Measurements from ENCODE around the gene GPD2.

Gene GPD2

DNA sequence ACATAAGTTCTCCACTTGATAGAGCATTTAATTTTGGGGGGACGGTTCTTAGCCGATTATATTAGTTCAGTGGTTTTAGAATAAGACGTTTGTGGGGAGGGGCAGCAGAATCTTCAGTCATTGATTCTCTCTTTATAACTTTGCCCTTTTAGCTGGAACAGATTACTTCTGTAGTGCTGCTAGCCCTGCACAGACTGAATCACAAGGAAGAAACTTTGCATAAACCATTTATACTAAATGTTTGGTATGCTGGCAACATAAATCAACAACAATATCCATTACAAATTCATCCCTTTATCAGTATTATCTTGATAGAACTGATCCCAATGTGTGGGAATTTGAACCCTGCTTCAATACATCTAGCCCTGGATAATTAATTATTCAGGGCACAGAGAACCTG is 112.2 kb downstream of the GPD2 start:
- Histone ChIP-seq H3K36me3 (ENCODE audit: control insufficient read depth, insufficient read depth, low read length) (no peaks in the 10 kb centered on the region), H3K27me3 (ENCODE audit: control insufficient read depth, insufficient read depth, low read length) (no peaks in the 10 kb centered on the region)

GRCh38 chr2:156553714-156554442 is 117.7 kb downstream of the GPD2 start:
- H3K4me3 ChIP-seq (ENCODE audit: low read length): no peak overlapping the region
- peaks cover 6% of the 10 kb centered on the region for H3K36me3 ChIP-seq (ENCODE audit: control insufficient read depth, insufficient read depth, low read length)
- no peaks in the 10 kb centered on the region for H3K4me1 ChIP-seq (ENCODE audit: control insufficient read depth, insufficient read depth, low read length)
- H3K9ac ChIP-seq (ENCODE audit: low read length): no peak overlapping the region
- no peaks in the 10 kb centered on the region for H3K27me3 ChIP-seq (ENCODE audit: control insufficient read depth, insufficient read depth, low read length)
- no peaks in the 10 kb centered on the region for H3K9me3 ChIP-seq (ENCODE audit: control insufficient read depth, low read length)

More for the DNA sequence above, 112.2 kb downstream of the GPD2 start:
- H3K9me3 ChIP-seq (ENCODE audit: control insufficient read depth, low read length): no peaks in the 10 kb centered on the region
- H3K9ac ChIP-seq (ENCODE audit: low read length): no peak overlapping the region
- H3K4me3 ChIP-seq (ENCODE audit: low read length): no peak overlapping the region
- H3K4me1 ChIP-seq (ENCODE audit: control insufficient read depth, insufficient read depth, low read length): no peaks in the 10 kb centered on the region

- Histone ChIP-seq H3K27me3 (ENCODE audit: control insufficient read depth, insufficient read depth, low read length) (no peaks in the 10 kb centered on the region), H3K4me3 (ENCODE audit: low read length) (no peak overlapping the region), H3K4me1 (ENCODE audit: control insufficient read depth, insufficient read depth, low read length) (peaks cover 10% of the 10 kb centered on the region), H3K9ac (ENCODE audit: low read length) (no peak overlapping the region), H3K36me3 (ENCODE audit: control insufficient read depth, insufficient read depth, low read length) (peaks cover 6% of the 10 kb centered on the region), H3K9me3 (ENCODE audit: control insufficient read depth, low read length) (no peaks in the 10 kb centered on the region)
Observed at GRCh38 chr2:156561326-156561725, 125.1 kb downstream of the GPD2 start.

GRCh38 chr2:156562124-156562523 is 125.9 kb downstream of the GPD2 start:
- no peaks in the 10 kb centered on the region for H3K27me3 ChIP-seq (ENCODE audit: control insufficient read depth, insufficient read depth, low read length)
- peaks cover 6% of the 10 kb centered on the region for H3K36me3 ChIP-seq (ENCODE audit: control insufficient read depth, insufficient read depth, low read length)
- no peak overlapping the region for H3K4me3 ChIP-seq (ENCODE audit: low read length)
- peaks cover 10% of the 10 kb centered on the region for H3K4me1 ChIP-seq (ENCODE audit: control insufficient read depth, insufficient read depth, low read length)
- no peak overlapping the region for H3K9ac ChIP-seq (ENCODE audit: low read length)
- H3K9me3 ChIP-seq (ENCODE audit: control insufficient read depth, low read length): no peaks in the 10 kb centered on the region

DNA sequence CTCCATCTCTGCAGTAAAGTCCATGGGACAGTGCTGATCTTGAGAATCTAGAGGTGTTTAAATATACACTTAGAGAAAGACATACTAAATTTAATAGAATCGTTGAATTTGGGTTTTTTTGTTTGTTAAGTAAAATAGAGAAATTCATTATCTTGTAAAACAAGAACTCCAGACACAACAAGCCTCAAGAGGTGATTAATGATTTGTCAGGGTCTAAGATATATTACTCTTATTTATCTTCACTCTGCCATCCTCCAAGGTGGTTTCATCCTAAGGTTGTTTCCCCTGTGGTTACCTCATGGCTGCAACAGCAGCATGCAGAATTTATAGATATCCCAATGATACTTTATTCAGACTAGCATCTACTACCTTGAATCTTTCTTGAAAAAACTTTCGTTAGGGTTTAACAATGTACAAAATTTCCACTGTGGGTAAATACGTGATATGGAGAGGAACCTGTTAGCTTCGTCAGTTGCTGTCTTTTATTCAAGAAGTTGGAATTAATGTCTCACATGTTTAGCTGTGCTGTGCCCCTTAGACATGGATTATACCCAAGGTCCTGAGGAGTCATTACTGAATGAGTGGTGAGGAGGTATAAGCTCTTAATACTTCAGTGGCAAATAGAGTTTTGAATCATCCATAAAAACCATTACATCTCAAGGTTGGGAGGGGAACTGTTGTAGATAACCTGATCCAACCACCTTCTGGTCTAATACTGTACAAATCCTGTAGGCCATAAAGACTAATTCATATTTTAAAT is 128.0 kb downstream of the GPD2 start:
- H3K4me3 ChIP-seq (ENCODE audit: low read length): no peak overlapping the region
- H3K27me3 ChIP-seq (ENCODE audit: control insufficient read depth, insufficient read depth, low read length): no peaks in the 10 kb centered on the region
- no peaks in the 10 kb centered on the region for H3K9me3 ChIP-seq (ENCODE audit: control insufficient read depth, low read length)
- H3K9ac ChIP-seq (ENCODE audit: low read length): no peak overlapping the region
- H3K36me3 ChIP-seq (ENCODE audit: control insufficient read depth, insufficient read depth, low read length): no peaks in the 10 kb centered on the region
- H3K4me1 ChIP-seq (ENCODE audit: control insufficient read depth, insufficient read depth, low read length): peaks cover 10% of the 10 kb centered on the region

- Histone ChIP-seq H3K9me3 (ENCODE audit: control insufficient read depth, low read length) (no peaks in the 10 kb centered on the region), H3K27me3 (ENCODE audit: control insufficient read depth, insufficient read depth, low read length) (no peaks in the 10 kb centered on the region), H3K36me3 (ENCODE audit: control insufficient read depth, insufficient read depth, low read length) (no peaks in the 10 kb centered on the region), H3K9ac (ENCODE audit: low read length) (no peak overlapping the region), H3K4me1 (ENCODE audit: control insufficient read depth, insufficient read depth, low read length) (peaks cover 10% of the 10 kb centered on the region), H3K4me3 (ENCODE audit: low read length) (no peak overlapping the region)
Observed at GRCh38 chr2:156565066-156565710, 129.0 kb downstream of the GPD2 start.

GRCh38 chr2:156573710-156574109 is 137.5 kb downstream of the GPD2 start:
- Histone ChIP-seq H3K36me3 (ENCODE audit: control insufficient read depth, insufficient read depth, low read length) (no peaks in the 10 kb centered on the region), H3K4me3 (ENCODE audit: low read length) (no peak overlapping the region), H3K27me3 (ENCODE audit: control insufficient read depth, insufficient read depth, low read length) (no peaks in the 10 kb centered on the region), H3K4me1 (ENCODE audit: control insufficient read depth, insufficient read depth, low read length) (no peaks in the 10 kb centered on the region), H3K9ac (ENCODE audit: low read length) (no peak overlapping the region), H3K9me3 (ENCODE audit: control insufficient read depth, low read length) (no peaks in the 10 kb centered on the region)

GRCh38 chr2:156574112-156574511 is 137.9 kb downstream of the GPD2 start:
- Histone ChIP-seq H3K9me3 (ENCODE audit: control insufficient read depth, low read length) (no peaks in the 10 kb centered on the region), H3K27me3 (ENCODE audit: control insufficient read depth, insufficient read depth, low read length) (no peaks in the 10 kb centered on the region), H3K36me3 (ENCODE audit: control insufficient read depth, insufficient read depth, low read length) (no peaks in the 10 kb centered on the region), H3K9ac (ENCODE audit: low read length) (no peak overlapping the region), H3K4me1 (ENCODE audit: control insufficient read depth, insufficient read depth, low read length) (no peaks in the 10 kb centered on the region), H3K4me3 (ENCODE audit: low read length) (no peak overlapping the region)

DNA sequence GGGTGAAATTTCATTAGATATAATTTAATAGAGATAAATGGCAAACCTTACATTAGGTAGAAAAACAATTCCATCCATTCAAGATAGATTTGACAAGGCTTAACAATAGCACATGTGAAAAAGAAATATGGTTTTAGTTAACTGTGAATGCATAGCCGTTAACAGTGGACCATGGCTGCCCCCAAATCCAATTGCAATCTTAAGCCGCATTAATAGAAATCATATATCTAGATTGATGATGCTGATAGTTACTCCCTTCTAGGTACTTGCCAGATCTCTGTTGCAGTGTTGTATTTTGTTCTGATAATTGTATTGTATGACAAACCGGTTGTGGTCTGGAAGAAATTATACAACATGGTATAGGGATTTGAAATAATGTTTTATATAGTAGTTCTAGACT is 139.8 kb downstream of the GPD2 start:
- no peaks in the 10 kb centered on the region for H3K9me3 ChIP-seq (ENCODE audit: control insufficient read depth, low read length)
- no peak overlapping the region for H3K4me3 ChIP-seq (ENCODE audit: low read length)
- H3K27me3 ChIP-seq (ENCODE audit: control insufficient read depth, insufficient read depth, low read length): no peaks in the 10 kb centered on the region
- no peaks in the 10 kb centered on the region for H3K4me1 ChIP-seq (ENCODE audit: control insufficient read depth, insufficient read depth, low read length)
- H3K9ac ChIP-seq (ENCODE audit: low read length): no peak overlapping the region
- H3K36me3 ChIP-seq (ENCODE audit: control insufficient read depth, insufficient read depth, low read length): no peaks in the 10 kb centered on the region

- no peaks in the 10 kb centered on the region for H3K27me3 ChIP-seq (ENCODE audit: control insufficient read depth, insufficient read depth, low read length)
- H3K9me3 ChIP-seq (ENCODE audit: control insufficient read depth, low read length): no peaks in the 10 kb centered on the region
- H3K9ac ChIP-seq (ENCODE audit: low read length): no peak overlapping the region
- no peaks in the 10 kb centered on the region for H3K36me3 ChIP-seq (ENCODE audit: control insufficient read depth, insufficient read depth, low read length)
- no peak overlapping the region for H3K4me3 ChIP-seq (ENCODE audit: low read length)
- no peaks in the 10 kb centered on the region for H3K4me1 ChIP-seq (ENCODE audit: control insufficient read depth, insufficient read depth, low read length)
Observed at GRCh38 chr2:156580501-156580900, 144.3 kb downstream of the GPD2 start.

GRCh38 chr2:156581280-156581679 is 145.1 kb downstream of the GPD2 start:
- Histone ChIP-seq H3K4me3 (ENCODE audit: low read length) (no peak overlapping the region), H3K36me3 (ENCODE audit: control insufficient read depth, insufficient read depth, low read length) (no peaks in the 10 kb centered on the region), H3K9me3 (ENCODE audit: control insufficient read depth, low read length) (no peaks in the 10 kb centered on the region), H3K27me3 (ENCODE audit: control insufficient read depth, insufficient read depth, low read length) (no peaks in the 10 kb centered on the region), H3K4me1 (ENCODE audit: control insufficient read depth, insufficient read depth, low read length) (no peaks in the 10 kb centered on the region), H3K9ac (ENCODE audit: low read length) (no peak overlapping the region)

DNA sequence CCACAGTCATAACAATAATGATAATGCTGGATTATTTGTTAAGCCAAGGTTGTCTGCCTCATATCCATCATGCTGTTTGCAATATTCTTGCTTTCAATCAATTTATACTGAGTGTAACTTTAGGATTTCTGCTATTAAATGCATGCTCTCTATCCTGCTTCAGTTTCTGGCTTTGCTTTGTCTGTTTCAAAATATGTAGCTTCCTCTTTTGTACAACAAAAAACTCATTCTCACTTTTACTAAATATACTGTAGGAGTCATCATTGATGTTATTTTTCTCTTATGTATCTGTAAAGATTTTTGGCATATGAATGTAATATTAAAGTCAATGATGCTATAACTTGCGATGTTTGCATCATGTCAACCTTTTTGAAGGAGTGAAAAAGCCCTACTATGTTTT is 149.3 kb downstream of the GPD2 start:
- Histone ChIP-seq H3K9ac (ENCODE audit: low read length) (no peak overlapping the region), H3K36me3 (ENCODE audit: control insufficient read depth, insufficient read depth, low read length) (no peaks in the 10 kb centered on the region), H3K27me3 (ENCODE audit: control insufficient read depth, insufficient read depth, low read length) (no peaks in the 10 kb centered on the region), H3K4me3 (ENCODE audit: low read length) (no peak overlapping the region), H3K4me1 (ENCODE audit: control insufficient read depth, insufficient read depth, low read length) (no peaks in the 10 kb centered on the region), H3K9me3 (ENCODE audit: control insufficient read depth, low read length) (no peaks in the 10 kb centered on the region)
